SK-N-SH (cell line): ENCODE data around the gene TRAK1. TPM values are rescaled to one million over a fixed set of nuclear protein-coding genes. Genes with fewer than 3 reads are reported as not detected.

Source experiments
- CTCF ChIA-PET: fragments of 300-600, 350-600 bp; formaldehyde crosslinking; extraction: SDS; loops from one replicate; lab custom pipeline; 2021; lab: Yijun Ruan, JAX
- POLR2A ChIA-PET: fragments of 350-600 bp; sonication (Branson Sonifier 250); formaldehyde crosslinking; extraction: SDS; loops from one replicate; lab custom pipeline; 2020; ENCODE audit warnings: antibody characterized with exemption, inconsistent platforms; lab: Yijun Ruan, JAX
- DNase-seq: peaks from one replicate; pipeline ENCODE4 v3.0.0; 2012
- H2AFZ ChIP-seq: fragments of 200-600 bp; sonication (generic); 2 replicates; pipeline ENCODE4 v1.8.1; 2016; ENCODE audit warnings: antibody characterized with exemption, mild to moderate bottlenecking, low read depth
- H3F3A ChIP-seq: fragments of 200-600 bp; sonication (generic); replicated peaks from 2 replicates; pipeline ENCODE3; 2016; ENCODE audit warnings: antibody characterized with exemption, mild to moderate bottlenecking; ENCODE audit not compliant: insufficient read depth
- H3K27ac ChIP-seq, 2 experiments: fragments of 200-500 bp in 1 of 2; fragments of 200-600 bp in 1 of 2; sonication (Bioruptor generic) in 1 of 2; sonication (generic), shearing (Covaris generic) in 1 of 2; 2 replicates each; pipeline versions ENCODE4 v1.5.1 to v1.6.1; 2014 to 2016; ENCODE audit warnings: low read depth in 2 of 2, inconsistent platforms in 1 of 2, low read length in 1 of 2, mild to moderate bottlenecking in 1 of 2, mixed read lengths in 1 of 2
- H3K27me3 ChIP-seq: fragments of 200-600 bp; sonication (generic), shearing (Covaris generic); 2 replicates; pipeline ENCODE4 v1.6.1; 2016; ENCODE audit warnings: mixed run types; ENCODE audit not compliant: insufficient read depth
- H3K36me3 ChIP-seq, 2 experiments: fragments of 200-500 bp in 1 of 2; fragments of 200-600 bp in 1 of 2; sonication (Bioruptor generic) in 1 of 2; sonication (generic) in 1 of 2; replicated peaks in 1 of 2; 2 replicates each; pipeline versions ENCODE3 to v1.5.1; 2014 to 2016; ENCODE audit warnings: low read length in 1 of 2, mild to moderate bottlenecking in 1 of 2; ENCODE audit not compliant: insufficient read depth in 2 of 2, control insufficient read depth in 1 of 2
- H3K4me1 ChIP-seq, 2 experiments: fragments of 200-500 bp in 1 of 2; fragments of 200-600 bp in 1 of 2; sonication (Bioruptor generic) in 1 of 2; sonication (generic), shearing (Covaris generic) in 1 of 2; 2 replicates each; pipeline versions ENCODE4 v1.5.1 to v1.6.1; 2014 to 2016; ENCODE audit warnings: low read depth in 1 of 2, low read length in 1 of 2, mixed run types in 1 of 2; ENCODE audit not compliant: insufficient read depth in 2 of 2, control insufficient read depth in 1 of 2
- H3K4me2 ChIP-seq: fragments of 200-600 bp; sonication (generic), shearing (Covaris generic); 2 replicates; pipeline ENCODE4 v1.6.1; 2017; ENCODE audit warnings: mixed run types
- H3K4me3 ChIP-seq, 2 experiments: fragments of 200-500 bp in 1 of 2; fragments of 200-600 bp in 1 of 2; sonication (Bioruptor generic) in 1 of 2; sonication (generic), shearing (Covaris generic) in 1 of 2; 2 replicates each; pipeline versions ENCODE4 v1.5.1 to v1.8.1; 2014 to 2016; ENCODE audit warnings: low read depth in 2 of 2, inconsistent platforms in 1 of 2, low read length in 1 of 2, mild to moderate bottlenecking in 1 of 2, mixed read lengths in 1 of 2, moderate library complexity in 1 of 2
- H3K79me2 ChIP-seq: fragments of 200-600 bp; sonication (generic); 2 replicates; pipeline ENCODE4 v1.8.1; 2017; ENCODE audit warnings: mild to moderate bottlenecking; ENCODE audit not compliant: insufficient read depth
- H3K9ac ChIP-seq: fragments of 200-600 bp; sonication (generic); 2 replicates; pipeline ENCODE4 v1.6.1; 2017; ENCODE audit warnings: mixed run types
- H3K9me2 ChIP-seq: fragments of 200-600 bp; sonication (generic); 2 replicates; pipeline ENCODE4 v1.6.1; 2017; ENCODE audit warnings: mixed run types
- H3K9me3 ChIP-seq: fragments of 200-600 bp; sonication (generic); 2 replicates; pipeline ENCODE4 v1.6.1; 2017; ENCODE audit warnings: mixed run types, mild to moderate bottlenecking, moderate library complexity
- H4K20me1 ChIP-seq: fragments of 200-600 bp; sonication (generic); 2 replicates; pipeline ENCODE4 v1.6.1; 2017; ENCODE audit warnings: mild to moderate bottlenecking, mixed run types; ENCODE audit not compliant: insufficient read depth
- ELF1 ChIP-seq: IDR thresholded peaks from 2 replicates; pipeline ENCODE4 v1.4.0; 2012
- EP300 ChIP-seq, 2 experiments: IDR thresholded peaks; 2 replicates each; pipeline versions ENCODE4 v1.4.0 to v1.6.1; 2012; ENCODE audit warnings: borderline replicate concordance in 1 of 2, low read depth in 1 of 2, low read length in 1 of 2
- FOXJ3 ChIP-seq: sonication (generic); formaldehyde crosslinking; IDR thresholded peaks from 2 replicates; pipeline ENCODE4 v1.5.1; 2020; ENCODE audit warnings: mild to moderate bottlenecking, missing genetic modification reagents
- FOXM1 ChIP-seq: IDR thresholded peaks from 2 replicates; pipeline ENCODE4 v1.4.0; 2012; ENCODE audit warnings: low read depth, mild to moderate bottlenecking
- GATA2 ChIP-seq: sonication (generic); formaldehyde crosslinking; IDR thresholded peaks from 2 replicates; pipeline ENCODE4 v1.5.0; 2020; ENCODE audit warnings: mild to moderate bottlenecking, missing genetic modification reagents
- JUND ChIP-seq: IDR thresholded peaks from 2 replicates; pipeline ENCODE4 v1.4.0; 2012
- MEF2A ChIP-seq: IDR thresholded peaks from 2 replicates; pipeline ENCODE4 v1.4.0; 2012; ENCODE audit warnings: low read depth, borderline replicate concordance
- MXI1 ChIP-seq: IDR thresholded peaks from 2 replicates; pipeline ENCODE4 v1.6.1; 2012; ENCODE audit warnings: mild to moderate bottlenecking, low read depth, low read length, improper control_type of control experiment
- NFIC ChIP-seq: IDR thresholded peaks from 2 replicates; pipeline ENCODE4 v1.4.0; 2012; ENCODE audit warnings: borderline replicate concordance
- NRF1 ChIP-seq: IDR thresholded peaks from 2 replicates; pipeline ENCODE4 v1.6.1; 2012; ENCODE audit warnings: low read depth, mild to moderate bottlenecking, low read length
- RAD21 ChIP-seq: IDR thresholded peaks from 2 replicates; pipeline ENCODE4 v1.6.1; 2012; ENCODE audit warnings: mild to moderate bottlenecking, low read length
- RFX5 ChIP-seq: IDR thresholded peaks from 2 replicates; pipeline ENCODE4 v1.6.1; 2012; ENCODE audit warnings: mild to moderate bottlenecking, improper control_type of control experiment, low read length
- RXRA ChIP-seq: IDR thresholded peaks from 2 replicates; pipeline ENCODE4 v1.4.0; 2012; ENCODE audit warnings: low read depth, mild to moderate bottlenecking, borderline replicate concordance
- SIN3A ChIP-seq: IDR thresholded peaks from 2 replicates; pipeline ENCODE4 v1.6.1; 2012; ENCODE audit warnings: low read depth, mild to moderate bottlenecking, low read length, moderate library complexity, borderline replicate concordance
- SMC3 ChIP-seq: IDR thresholded peaks from 2 replicates; pipeline ENCODE4 v1.6.1; 2012; ENCODE audit warnings: low read depth, low read length, improper control_type of control experiment
- TCF12 ChIP-seq: IDR thresholded peaks from 2 replicates; pipeline ENCODE4 v1.4.0; 2012
- TEAD4 ChIP-seq: IDR thresholded peaks from 2 replicates; pipeline ENCODE4 v1.4.0; 2012; ENCODE audit warnings: mild to moderate bottlenecking, borderline replicate concordance; ENCODE audit not compliant: insufficient read depth
- WGBS: methylation state at CpG from one replicate; pipeline ENCODE4 v1.1.6; 2017; ENCODE audit warnings: low lambda C conversion rate; 5-methylcytosine and 5-hydroxymethylcytosine counted together
- polyA plus RNA-seq, 3 experiments: library from polyadenylated mRNA; depleted of rRNA; stranded (reverse); fragments of >200 nt; gene quantifications; 2 replicates each; pipeline ENCODE4 v1.2.3, GENCODE V29; 2012
- TF ChIP-seq, protein P1 (sequence below): fragments of 150-350 bp; IDR thresholded peaks from 2 replicates; pipeline ENCODE4 v1.6.1; 2017; ENCODE audit warnings: antibody characterized with exemption, low read length, low read depth, borderline replicate concordance
- TF ChIP-seq, protein P2 (sequence below): IDR thresholded peaks from 2 replicates; pipeline ENCODE4 v1.4.0; 2012; ENCODE audit warnings: low read depth
- TF ChIP-seq, protein P3 (sequence below): IDR thresholded peaks from 2 replicates; pipeline ENCODE4; 2012
- TF ChIP-seq, protein P4 (sequence below): fragments of 150-350 bp; IDR thresholded peaks from 2 replicates; pipeline ENCODE4 v1.6.1; 2016; ENCODE audit warnings: mild to moderate bottlenecking, low read depth, low read length
- TF ChIP-seq, protein P5 (sequence below): IDR thresholded peaks from 2 replicates; pipeline ENCODE4 v1.4.0; 2012; ENCODE audit warnings: low read depth, borderline replicate concordance

Gene TRAK1
- polyA plus RNA-seq, 1 of the 3 experiments (the other 2 are of a cell fraction), result 12.5 TPM

DNA sequence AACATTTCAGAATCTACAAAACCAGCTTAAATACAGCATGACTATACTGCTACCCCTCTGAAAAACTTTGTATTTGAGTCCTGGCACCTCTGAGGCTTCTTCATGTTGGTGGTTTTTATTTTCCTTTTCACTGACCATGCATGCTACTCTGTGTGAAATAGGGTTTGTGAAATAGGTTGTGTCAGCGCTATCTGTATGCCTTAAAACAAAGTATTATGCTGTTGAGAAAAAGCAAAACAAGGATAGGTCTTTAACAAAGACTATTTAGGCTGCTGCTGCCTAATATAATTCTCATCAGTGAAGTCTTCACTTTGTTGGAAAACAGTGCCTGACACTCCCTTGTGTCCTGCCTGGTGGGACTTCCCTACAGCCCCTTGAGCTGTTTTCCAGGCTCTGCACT, 28.7 kb upstream of the TRAK1 start:
- DNase-seq, result no peak

DNA sequence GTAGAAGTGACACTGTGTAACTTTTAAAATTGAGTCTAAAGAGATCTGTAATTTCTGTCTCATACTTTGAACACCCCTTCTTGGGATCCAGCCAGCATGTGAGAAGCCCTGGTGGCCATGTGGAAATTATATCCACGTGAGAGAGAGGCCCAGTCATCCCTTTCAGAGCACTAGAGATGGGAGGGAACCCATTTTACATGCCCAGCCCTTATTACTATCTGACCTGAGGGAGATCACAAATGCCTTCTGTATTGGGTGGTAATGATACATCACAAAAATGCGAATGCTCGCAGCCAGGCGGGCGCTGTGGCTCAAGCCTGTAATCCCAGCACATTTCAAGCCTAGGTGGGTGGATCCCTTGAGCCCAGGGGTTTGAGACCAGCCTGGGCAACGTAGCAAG, 27.3 kb upstream of the TRAK1 start:
- ChIA-PET CTCF (no interaction called here), POLR2A (no interaction called here)
- Histone ChIP-seq H3K79me2 (peaks cover 23% of the 10 kb centered on the region), H3K9me2 (no peaks in the 10 kb centered on the region), H4K20me1 (no peaks in the 10 kb centered on the region), H3K4me1 (peaks cover 9 to 28% of the 10 kb centered on the region in 2 experiments; a peak in 3 of 4 replicates), H3K9ac (no peak overlapping the region), H2AFZ (0 out of 2 replicates have a peak overlapping the region, but pooled peaks have one; percentile 3), H3F3A (peaks cover 32% of the 10 kb centered on the region), H3K36me3 (no peaks in the 10 kb centered on the region), H3K4me3 (no peak overlapping the region), H3K27ac (peak overlapping the region in 1 of 2 experiments; percentile 87; a peak in 2 of 4 replicates), H3K4me2 (no peak overlapping the region), H3K27me3 (no peaks in the 10 kb centered on the region), H3K9me3 (no peaks in the 10 kb centered on the region)
- DNase-seq, result peak; percentile 51
- WGBS, result 64% methylated on average over 6 of the region's 6 CpGs
- no peak for TF ChIP-seq FOXM1
- TF ChIP-seq, protein P1, sequence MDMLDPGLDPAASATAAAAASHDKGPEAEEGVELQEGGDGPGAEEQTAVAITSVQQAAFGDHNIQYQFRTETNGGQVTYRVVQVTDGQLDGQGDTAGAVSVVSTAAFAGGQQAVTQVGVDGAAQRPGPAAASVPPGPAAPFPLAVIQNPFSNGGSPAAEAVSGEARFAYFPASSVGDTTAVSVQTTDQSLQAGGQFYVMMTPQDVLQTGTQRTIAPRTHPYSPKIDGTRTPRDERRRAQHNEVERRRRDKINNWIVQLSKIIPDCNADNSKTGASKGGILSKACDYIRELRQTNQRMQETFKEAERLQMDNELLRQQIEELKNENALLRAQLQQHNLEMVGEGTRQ, result no peak
- TF ChIP-seq SMC3, result no peak
- TF ChIP-seq RFX5, result no peak
- TF ChIP-seq TCF12, result peak; percentile 16; the same call in 1 of the 2 replicates
- no peak for TF ChIP-seq NFIC
- TF ChIP-seq, protein P2, sequence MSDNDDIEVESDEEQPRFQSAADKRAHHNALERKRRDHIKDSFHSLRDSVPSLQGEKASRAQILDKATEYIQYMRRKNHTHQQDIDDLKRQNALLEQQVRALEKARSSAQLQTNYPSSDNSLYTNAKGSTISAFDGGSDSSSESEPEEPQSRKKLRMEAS, result 0 out of 2 replicates have a peak, but pooled peaks have one; percentile 29
- TF ChIP-seq, protein P3, sequence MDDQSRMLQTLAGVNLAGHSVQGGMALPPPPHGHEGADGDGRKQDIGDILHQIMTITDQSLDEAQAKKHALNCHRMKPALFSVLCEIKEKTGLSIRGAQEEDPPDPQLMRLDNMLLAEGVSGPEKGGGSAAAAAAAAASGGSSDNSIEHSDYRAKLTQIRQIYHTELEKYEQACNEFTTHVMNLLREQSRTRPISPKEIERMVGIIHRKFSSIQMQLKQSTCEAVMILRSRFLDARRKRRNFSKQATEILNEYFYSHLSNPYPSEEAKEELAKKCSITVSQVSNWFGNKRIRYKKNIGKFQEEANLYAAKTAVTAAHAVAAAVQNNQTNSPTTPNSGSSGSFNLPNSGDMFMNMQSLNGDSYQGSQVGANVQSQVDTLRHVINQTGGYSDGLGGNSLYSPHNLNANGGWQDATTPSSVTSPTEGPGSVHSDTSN, result no peak
- no peak for TF ChIP-seq ELF1
- TF ChIP-seq MXI1, result peak; percentile 31; the same call in 1 of the 2 replicates
- TF ChIP-seq MEF2A, result no peak
- TF ChIP-seq, protein P4, sequence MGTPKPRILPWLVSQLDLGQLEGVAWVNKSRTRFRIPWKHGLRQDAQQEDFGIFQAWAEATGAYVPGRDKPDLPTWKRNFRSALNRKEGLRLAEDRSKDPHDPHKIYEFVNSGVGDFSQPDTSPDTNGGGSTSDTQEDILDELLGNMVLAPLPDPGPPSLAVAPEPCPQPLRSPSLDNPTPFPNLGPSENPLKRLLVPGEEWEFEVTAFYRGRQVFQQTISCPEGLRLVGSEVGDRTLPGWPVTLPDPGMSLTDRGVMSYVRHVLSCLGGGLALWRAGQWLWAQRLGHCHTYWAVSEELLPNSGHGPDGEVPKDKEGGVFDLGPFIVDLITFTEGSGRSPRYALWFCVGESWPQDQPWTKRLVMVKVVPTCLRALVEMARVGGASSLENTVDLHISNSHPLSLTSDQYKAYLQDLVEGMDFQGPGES, result no peak
- no peak for TF ChIP-seq NRF1
- TF ChIP-seq TEAD4, result no peak
- TF ChIP-seq RXRA, result no peak
- no peak for TF ChIP-seq GATA2 (CRISPR knock-in tag)

More for the DNA sequence above, 28.7 kb upstream of the TRAK1 start:
- H3F3A ChIP-seq, result peaks cover 32% of the 10 kb centered on the region
- no peaks in the 10 kb centered on the region for H3K27me3 ChIP-seq
- H3K4me1 ChIP-seq, result peaks cover 15 to 27% of the 10 kb centered on the region in 2 experiments; a peak in 3 of 4 replicates
- ChIA-PET POLR2A (no interaction called here), CTCF (interaction anchor here (1.4 kb wide), 1 partner anchor 36 kb away, joined by 3 read pairs; no protein-coding TSS in a partner anchor)
- 94% methylated on average over 1 of the region's 1 CpG for WGBS
- H3K9me3 ChIP-seq, result no peaks in the 10 kb centered on the region
- no peaks in the 10 kb centered on the region for H3K36me3 ChIP-seq
- no peaks in the 10 kb centered on the region for H4K20me1 ChIP-seq
- no peaks in the 10 kb centered on the region for H3K9me2 ChIP-seq
- TF ChIP-seq, protein P1, result no peak
- TF ChIP-seq FOXJ3, result no peak
- TF ChIP-seq SIN3A, result no peak
- no peak for TF ChIP-seq JUND
- no peak for TF ChIP-seq RAD21
- TF ChIP-seq NRF1, result no peak
- TF ChIP-seq EP300 (IDR thresholded peaks at IDR 0.05; ENCODE audit: borderline replicate concordance in 1 of 2, low read depth in 1 of 2, low read length in 1 of 2), result no peak
- TF ChIP-seq, protein P5, sequence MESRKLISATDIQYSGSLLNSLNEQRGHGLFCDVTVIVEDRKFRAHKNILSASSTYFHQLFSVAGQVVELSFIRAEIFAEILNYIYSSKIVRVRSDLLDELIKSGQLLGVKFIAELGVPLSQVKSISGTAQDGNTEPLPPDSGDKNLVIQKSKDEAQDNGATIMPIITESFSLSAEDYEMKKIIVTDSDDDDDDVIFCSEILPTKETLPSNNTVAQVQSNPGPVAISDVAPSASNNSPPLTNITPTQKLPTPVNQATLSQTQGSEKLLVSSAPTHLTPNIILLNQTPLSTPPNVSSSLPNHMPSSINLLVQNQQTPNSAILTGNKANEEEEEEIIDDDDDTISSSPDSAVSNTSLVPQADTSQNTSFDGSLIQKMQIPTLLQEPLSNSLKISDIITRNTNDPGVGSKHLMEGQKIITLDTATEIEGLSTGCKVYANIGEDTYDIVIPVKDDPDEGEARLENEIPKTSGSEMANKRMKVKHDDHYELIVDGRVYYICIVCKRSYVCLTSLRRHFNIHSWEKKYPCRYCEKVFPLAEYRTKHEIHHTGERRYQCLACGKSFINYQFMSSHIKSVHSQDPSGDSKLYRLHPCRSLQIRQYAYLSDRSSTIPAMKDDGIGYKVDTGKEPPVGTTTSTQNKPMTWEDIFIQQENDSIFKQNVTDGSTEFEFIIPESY, result no peak
- H2AFZ ChIP-seq, result no peak overlapping the region
- H3K9ac ChIP-seq, result 0 out of 2 replicates have a peak overlapping the region, but pooled peaks have one; percentile 39
- H3K27ac ChIP-seq, result peak overlapping the region; percentile 45 to 87; a peak in 3 of 4 replicates
- H3K79me2 ChIP-seq, result peaks cover 10% of the 10 kb centered on the region
- no peak overlapping the region for H3K4me2 ChIP-seq
- no peak overlapping the region for H3K4me3 ChIP-seq
